NCI-H2029 (cell line): ENCODE data around the gene PCSK7.

Experiments
- DNase-seq: peaks from one replicate; lab custom pipeline; 2025; lab: John Stamatoyannopoulos, UW

Gene PCSK7

GRCh38 chr11:117230999-117231841 is 653 bp downstream of the PCSK7 start:
- no peak for DNase-seq

GRCh38 chr11:117230286-117230961 is 1.4 kb downstream of the PCSK7 start:
- DNase-seq = no peak

- no peak for DNase-seq
Measured at GRCh38 chr11:117229931-117230285, 2.0 kb downstream of the PCSK7 start.

- DNase-seq = no peak
Measured at GRCh38 chr11:117229411-117229810, 2.5 kb downstream of the PCSK7 start.

DNA sequence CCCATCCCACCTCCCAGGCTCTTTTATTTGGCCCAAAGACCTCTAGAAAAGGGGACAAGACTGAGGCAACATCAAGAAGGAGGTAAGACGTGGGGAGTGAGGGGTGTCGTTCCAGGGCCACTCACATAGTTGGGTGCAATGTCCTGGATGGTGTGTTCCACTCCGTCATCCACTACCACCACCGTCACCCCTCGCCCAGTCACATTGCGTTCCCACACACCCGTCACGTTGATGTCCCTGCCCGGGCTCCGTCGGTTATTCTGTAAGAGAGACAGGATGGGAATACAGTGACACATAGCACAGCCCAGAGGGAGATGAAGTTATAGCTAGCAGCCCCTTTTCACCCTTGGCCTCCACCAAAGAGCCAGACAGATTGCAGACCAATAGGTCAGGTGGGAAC is 3.8 kb downstream of the PCSK7 start:
- no peak for DNase-seq

- peak; percentile 63 for DNase-seq
Measured at GRCh38 chr11:117226388-117227385, 5.2 kb downstream of the PCSK7 start.

- no peak for DNase-seq
Measured at GRCh38 chr11:117225553-117226170, 6.2 kb downstream of the PCSK7 start.

DNA sequence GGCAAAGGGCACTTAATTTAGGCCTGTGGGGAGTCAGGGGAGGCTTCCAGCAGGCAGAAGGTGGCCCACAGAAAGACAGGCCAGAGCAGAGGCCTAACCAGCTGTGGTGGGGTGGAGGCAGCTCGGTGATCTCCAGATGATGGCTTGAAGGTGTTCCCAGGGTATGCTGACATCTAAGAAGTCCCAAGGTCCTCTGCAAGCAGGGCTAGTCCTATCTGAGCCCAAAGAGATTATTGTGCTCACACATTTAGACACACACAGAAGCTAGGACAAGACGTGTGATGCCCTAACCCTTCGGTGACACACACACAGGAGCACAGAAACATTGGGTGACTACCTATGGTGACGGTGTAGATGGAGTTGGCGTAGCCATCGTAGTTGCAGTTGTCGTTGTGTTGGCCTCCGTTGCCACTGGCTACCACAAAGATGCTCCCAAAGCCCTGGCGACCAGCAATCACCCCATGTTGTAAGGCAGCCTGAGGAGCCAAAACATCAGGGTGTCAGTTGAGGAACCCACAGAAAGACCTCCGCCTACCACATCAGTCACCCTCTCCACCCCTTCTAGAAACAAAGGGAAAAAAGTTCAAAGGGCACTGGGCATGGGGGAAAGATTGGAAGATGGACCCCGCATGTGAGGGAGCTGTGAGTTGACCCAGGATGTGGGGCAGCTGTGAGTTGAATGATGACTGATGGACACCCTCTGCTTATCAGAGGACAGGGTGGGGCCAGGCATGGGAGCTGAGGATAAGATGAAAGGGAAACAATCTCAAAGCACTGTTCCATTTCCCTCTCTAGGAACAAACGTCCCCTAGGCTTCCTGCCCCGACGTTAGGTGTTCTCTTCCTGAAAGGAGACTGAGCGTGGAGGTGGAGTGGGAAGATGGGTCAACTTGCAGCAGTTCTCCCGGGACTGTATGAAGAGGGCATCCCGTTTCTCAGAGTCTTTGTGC is 7.9 kb downstream of the PCSK7 start:
- DNase-seq = no peak

- no peak for DNase-seq
Measured at GRCh38 chr11:117222991-117223740, 8.7 kb downstream of the PCSK7 start.

DNA sequence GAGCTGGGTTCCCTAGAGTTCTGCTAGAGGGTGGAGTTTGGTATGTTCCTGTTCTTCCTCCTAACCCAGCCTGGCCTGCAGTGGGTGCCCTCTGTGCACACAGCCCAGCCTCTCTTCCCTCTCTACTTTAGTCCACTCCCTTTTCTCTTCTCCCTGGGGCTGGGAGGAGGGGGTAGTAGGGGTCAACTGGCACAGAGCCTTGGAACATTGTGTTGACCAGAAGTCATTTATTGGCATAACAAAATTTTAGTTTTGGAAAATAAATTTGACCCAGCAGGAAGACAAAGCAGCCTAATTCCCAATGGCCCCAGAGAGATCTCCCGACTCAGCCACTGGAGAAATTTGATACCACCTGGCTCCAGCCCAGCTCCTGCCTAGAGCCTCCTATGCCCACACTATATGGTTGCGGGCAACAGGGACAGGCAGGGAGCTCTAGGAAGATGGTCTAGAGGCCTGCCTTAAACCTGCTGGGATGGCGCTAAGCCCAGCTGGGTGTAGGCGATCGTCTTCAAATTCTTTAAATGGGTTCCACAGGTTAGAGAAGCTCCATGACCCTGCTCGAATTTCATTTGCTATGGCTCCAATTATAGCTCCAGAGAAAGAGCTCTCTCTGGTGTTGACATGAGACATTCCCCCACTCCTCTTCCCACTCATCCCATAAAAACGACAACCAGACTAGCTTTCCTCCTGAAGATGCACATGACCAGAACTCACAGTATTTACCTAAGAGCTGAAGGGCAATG is 9.9 kb downstream of the PCSK7 start:
- peak; percentile 81 for DNase-seq

GRCh38 chr11:117220999-117221774 is 10.7 kb downstream of the PCSK7 start:
- DNase-seq = peak; percentile 56

GRCh38 chr11:117220568-117220967 is 11.3 kb downstream of the PCSK7 start:
- no peak for DNase-seq

DNA sequence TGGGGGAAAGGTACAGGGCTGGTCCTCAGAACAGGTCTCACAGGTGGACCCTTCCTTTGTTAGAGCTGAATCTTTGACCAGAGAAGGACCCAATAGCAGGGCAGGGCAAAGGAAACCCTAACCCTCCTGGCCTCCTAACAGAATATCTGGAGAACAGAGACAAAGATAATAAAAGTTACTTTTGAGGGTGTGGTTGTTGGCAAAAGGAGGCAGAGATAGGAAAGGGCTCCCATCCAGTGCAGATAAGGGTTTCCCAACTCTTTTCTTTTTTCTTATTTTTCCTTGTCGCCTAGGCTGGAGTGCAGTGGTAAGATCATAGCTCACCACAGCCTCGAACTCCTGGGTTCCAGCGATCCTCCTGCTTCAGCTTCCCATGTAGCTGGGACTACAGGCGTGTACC is 11.9 kb downstream of the PCSK7 start:
- no peak for DNase-seq

- no peak for DNase-seq
Measured at GRCh38 chr11:117219455-117219854, 12.4 kb downstream of the PCSK7 start.

- DNase-seq = no peak
Measured at GRCh38 chr11:117219001-117219400, 12.9 kb downstream of the PCSK7 start.

GRCh38 chr11:117218133-117218915 is 13.5 kb downstream of the PCSK7 start:
- no peak for DNase-seq
